ENCODE data around the gene FN1.
"Not testable (repeated sequence)": the region's sequence is repeated elsewhere in the genome, so short reads cannot be mapped to it uniquely, and the experiment has no call there.

Gene FN1

GRCh38 chr2:215338883-215339679 is 96.8 kb downstream of the FN1 start:
- DNase-seq (ENCODE audit: low read depth, low spot score): no peak

- no peak for DNase-seq (ENCODE audit: low read depth, low spot score)
Observed at GRCh38 chr2:215332872-215333595, 102.8 kb downstream of the FN1 start.

DNA sequence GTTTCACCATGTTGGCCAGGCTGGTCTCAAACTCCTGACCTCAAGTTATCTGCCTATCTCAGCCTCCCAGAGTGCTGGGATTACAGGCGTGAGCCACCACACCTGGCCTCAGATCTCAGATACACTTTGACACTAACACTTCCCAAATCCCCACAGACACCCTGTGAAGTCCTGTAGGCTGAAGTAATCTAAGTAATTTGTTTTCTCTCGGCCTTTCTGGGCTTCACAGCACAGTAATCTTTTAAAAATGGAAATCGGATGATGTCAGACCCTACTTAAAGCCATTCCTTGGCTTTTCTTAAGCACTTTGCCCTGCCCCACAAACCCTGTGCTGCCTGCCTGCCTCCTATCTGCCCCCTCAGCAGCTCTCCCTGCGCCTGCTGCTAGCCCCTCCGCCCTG is 107.8 kb downstream of the FN1 start:
- DNase-seq (ENCODE audit: low read depth, low spot score): no peak

DNA sequence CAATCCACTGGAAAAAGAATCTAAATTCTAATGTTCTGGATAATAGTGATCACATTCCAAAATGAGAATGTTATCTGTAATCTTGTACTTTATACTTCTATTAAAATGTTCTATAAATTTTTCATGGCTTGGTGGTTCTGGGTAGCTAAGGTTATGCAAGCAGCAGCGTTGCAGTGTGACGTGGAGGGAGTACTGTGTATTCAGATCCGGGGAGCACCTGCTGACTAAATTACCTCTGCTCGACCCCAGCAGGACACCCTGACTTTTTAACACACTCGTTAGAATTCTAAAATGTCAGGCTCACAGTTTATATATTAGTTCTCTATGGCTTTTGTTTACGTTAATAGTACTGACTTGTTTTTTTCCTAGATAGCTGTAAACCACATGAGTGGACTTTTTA is 111.1 kb downstream of the FN1 start:
- no peak for DNase-seq (ENCODE audit: low read depth, low spot score)

GRCh38 chr2:215320679-215321078 is 115.2 kb downstream of the FN1 start:
- no peak for DNase-seq (ENCODE audit: low read depth, low spot score)

- DNase-seq (ENCODE audit: low read depth, low spot score): no peak
Observed at GRCh38 chr2:215320102-215320501, 115.8 kb downstream of the FN1 start.

GRCh38 chr2:215319500-215319899 is 116.4 kb downstream of the FN1 start:
- no peak for DNase-seq (ENCODE audit: low read depth, low spot score)

GRCh38 chr2:215316336-215316735 is 119.5 kb downstream of the FN1 start:
- no peak for DNase-seq (ENCODE audit: low read depth, low spot score)

- no peak for DNase-seq (ENCODE audit: low read depth, low spot score)
Observed at GRCh38 chr2:215315301-215315700, 120.6 kb downstream of the FN1 start.

- no peak for DNase-seq (ENCODE audit: low read depth, low spot score)
Observed at GRCh38 chr2:215314896-215315295, 121.0 kb downstream of the FN1 start.

DNA sequence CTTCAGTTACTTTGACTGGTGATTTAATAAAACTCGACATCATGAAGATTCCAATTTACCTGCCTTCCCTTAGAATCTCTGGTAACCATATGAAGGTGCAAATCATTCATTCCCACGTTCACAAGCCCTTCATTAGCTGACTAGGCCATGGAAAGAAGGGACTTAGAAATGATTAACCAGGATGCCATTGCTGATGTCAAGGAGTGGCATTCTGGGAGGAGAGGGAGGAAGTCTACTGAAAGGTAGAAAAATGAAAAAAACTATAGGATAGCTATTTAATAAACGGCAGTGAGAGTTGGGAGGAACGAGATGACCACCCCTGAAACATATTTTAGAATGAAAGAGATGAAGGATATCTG is 122.6 kb downstream of the FN1 start:
- DNase-seq (ENCODE audit: low read depth, low spot score): no peak

DNA sequence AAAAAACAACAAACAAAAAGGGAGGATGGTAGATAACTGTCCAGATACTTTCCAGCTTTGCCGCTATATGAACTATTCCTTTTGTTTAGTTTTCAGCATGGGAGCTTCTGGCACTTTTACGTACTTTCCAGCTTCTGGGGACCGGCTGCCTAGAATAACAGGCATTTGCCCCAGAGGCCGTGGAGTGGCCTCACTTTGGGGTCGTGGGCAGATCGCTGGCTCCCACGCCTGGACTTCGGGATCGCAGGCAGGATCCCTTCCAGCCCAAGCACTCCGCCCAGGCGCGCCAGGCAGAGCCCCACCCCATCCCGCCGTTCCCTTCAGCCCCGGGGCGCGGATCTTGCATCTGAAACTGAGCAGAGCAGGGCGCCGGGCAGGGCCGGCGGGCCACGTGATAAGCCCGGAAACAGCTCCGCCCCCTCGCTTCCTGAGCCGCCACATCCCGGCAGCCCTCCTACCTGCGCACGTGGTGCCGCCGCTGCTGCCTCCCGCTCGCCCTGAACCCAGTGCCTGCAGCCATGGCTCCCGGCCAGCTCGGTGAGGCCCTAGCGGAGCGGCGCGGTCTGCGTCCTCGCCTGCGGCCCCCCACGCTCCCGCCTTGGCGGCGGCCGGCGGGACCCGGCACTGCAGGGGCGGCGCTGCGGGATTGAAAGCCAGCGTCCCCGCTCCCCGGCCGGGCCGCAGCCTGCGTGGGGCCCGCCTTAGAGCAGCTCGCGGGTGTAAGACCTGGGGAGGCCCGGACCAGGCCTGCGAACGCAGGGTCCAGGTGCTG is 124.1 kb downstream of the FN1 start, which contains the start of gene ATIC:
TSS of gene ATIC (plus strand) at position 435 of the 772 bp plus-strand sequence. CDS start at position 519, 84 bp downstream.
- peak; percentile 71 for DNase-seq (ENCODE audit: low read depth, low spot score)

DNA sequence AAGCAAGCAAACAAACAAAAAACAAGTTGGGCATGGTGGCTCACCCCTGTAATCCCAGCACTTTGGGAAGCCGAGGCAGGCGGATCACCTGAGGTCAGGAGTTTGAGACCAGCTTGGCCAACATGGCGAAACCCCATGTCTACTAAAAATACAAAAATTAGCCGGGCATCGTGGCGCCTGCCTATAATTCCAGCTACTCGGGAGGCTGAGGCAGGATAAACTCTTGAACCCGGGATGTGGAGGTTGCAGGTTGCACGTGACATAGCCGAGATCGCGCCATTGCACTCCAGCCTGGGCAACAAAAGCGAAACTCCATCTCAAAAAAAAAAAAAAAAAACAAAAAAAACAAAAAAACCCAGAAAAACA is 124.6 kb downstream of the FN1 start:
- DNase-seq (ENCODE audit: low read depth, low spot score): not testable (repeated sequence)
